CD4-positive, alpha-beta T cell treated with Interleukin-1 beta for 1 hour (primary cell): ENCODE results near the gene ARHGAP22.

Experiments
- DNase-seq, 2 donors: peaks; one replicate each; pipeline ENCODE4 v3.0.0-alpha.2; 2020 to 2022

Gene ARHGAP22

DNA sequence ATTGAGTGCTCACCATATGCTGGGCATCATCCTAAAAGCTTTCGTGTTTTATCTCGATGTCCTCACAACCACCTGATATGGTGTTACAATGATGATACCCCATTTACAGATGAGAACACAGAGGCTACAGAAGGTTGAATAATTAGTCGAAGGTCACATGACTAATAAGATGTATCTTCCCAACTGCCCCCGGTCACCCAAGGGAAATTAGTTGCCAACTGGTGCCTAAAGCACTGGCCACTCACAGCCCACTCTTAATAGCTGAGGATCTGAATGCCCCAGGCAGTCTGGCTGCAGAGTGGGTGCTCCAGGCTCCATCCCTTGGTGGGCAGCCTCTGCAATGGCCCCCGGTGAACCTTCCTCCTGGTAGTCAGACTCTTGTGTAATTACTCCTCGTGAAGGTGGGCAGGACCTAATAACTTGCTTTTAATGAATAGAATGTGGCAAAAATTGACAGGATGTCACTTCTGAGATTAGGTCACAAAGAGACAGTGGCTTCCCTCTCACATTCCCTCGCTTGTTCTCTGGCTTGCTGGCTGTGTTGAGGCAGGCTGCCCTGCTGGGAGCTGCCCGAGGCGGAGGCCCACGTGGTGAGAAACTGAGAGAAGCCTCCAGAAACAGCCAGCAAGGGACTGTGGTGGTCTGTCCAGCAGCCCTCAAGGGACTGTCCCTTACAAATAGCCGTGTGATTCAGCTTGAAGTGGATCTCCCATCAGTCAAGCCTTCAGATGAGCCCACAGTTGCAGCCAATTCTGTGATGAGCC lies 109.4 kb downstream of the ARHGAP22 start:
- DNase-seq, result no peak

GRCh38 chr10:48494611-48495010 lies 110.3 kb downstream of the ARHGAP22 start:
- no peak for DNase-seq

DNA sequence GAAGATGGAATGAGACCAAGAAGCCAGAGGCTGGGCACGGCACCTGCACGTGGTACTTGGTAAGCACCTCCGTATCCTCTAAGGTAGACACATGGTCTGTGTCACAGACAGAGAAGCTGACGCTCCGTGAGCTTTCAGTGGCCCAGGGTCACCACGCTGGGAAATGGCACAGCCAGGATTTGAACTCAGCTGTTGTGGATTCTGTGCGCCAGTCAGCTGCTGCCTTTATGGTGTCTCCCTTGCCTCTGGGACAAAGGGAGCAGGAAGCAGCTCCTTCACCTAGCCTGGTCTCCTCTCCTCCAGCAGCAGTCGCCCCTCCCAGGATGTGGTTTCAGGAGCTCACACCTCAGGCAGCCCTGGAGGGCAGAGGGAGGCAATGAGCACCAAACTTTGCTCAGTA lies 110.8 kb downstream of the ARHGAP22 start:
- DNase-seq, result no peak

GRCh38 chr10:48493083-48493871 lies 111.6 kb downstream of the ARHGAP22 start:
- peak in 1 of 2 donors; percentile 39 for DNase-seq

DNA sequence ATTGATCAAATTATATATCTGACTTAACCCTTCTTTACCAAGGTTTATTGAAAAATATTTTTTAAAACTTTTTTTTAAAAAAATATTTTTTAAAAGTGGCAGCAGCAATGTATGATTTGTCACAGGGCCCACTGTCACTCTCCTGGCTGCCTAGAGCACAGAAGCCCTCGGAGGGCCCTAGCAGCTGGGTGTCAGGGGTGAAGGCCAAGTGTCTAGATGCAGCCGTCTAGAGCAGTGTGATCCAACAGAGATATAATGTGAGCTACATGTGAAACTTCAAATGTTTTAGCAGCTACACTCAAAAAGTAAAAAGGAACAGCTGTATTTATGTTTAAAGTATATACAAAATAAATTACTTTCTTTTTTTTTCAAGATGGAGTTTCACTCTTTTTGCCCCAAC lies 112.7 kb downstream of the ARHGAP22 start:
- DNase-seq, result no peak

DNA sequence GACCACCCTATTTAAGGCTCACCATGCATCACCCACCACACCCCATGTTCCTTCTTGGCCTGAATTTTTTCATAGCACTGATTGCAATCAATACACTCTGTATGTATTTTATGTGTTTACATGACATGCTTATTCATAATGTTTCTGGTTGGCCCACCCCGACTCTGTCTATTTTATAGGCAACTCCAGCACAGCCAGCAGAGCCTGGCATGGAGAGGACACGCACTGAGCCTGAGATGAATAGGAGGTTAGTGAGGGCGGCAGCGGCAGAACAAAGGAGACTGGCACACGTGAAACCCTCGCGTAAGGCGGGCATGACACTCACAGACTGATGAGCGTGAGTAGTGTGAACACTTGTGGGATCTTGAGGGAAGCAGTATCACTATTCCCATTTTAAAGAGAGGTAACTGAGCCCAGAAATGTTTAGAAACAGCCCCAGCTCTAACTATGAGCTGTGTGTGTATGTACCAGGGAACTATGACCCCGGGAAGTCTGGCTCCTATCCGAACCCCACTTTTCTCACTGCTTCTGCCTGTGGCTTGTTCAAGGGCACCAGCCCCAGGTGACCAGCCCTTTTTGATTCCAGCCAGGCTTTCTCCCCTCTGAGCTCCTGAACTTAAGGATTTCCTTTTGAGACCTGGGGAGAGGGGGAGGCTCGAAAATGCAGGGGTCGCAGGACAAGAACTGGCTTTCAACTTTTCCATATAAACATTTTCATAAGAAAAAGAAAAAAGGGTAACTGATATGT lies 113.3 kb downstream of the ARHGAP22 start:
- DNase-seq, result no peak

- no peak for DNase-seq
Observed at GRCh38 chr10:48490946-48491345, 113.9 kb downstream of the ARHGAP22 start.

DNA sequence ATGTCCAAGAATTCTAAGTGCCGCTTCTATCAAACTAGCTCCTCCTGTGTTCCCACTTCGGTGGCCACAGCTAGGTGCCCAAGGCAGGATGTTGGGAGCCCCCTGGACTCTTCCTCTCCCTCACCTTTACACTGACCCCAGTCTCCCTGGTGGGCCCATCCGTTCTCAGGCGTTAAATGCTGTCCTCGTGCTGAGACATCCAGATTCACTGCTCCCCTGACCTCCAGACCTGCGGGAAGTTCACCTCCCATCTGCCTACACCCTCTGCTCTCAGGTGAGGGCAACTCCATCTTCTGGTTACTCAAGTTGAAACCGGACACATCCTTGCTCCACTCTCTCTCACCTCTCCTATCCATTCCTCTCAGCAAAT lies 114.3 kb downstream of the ARHGAP22 start:
- DNase-seq, result no peak

GRCh38 chr10:48489099-48489498 lies 115.8 kb downstream of the ARHGAP22 start:
- DNase-seq, result no peak

DNA sequence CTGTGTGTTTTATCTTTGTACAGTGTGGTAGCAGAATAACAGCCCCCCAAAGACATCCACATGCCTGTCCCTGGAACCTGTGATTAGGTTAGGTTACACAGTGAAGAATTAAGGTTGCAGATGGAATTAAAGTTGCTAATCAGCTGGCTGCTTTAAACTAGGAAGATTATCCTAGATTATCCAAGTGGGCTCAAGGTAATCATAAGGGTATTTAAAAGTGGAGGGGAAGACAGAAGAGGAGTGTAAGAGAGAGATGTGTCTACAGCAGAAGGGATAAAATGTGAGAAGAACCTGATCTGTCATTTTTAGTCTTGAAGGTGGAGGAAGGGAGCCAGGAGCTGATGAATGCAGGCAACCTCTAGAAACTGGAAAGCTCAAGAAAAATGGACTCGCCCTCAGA lies 117.6 kb downstream of the ARHGAP22 start:
- DNase-seq, result no peak

GRCh38 chr10:48485711-48486110 lies 119.2 kb downstream of the ARHGAP22 start:
- no peak for DNase-seq

GRCh38 chr10:48484911-48485310 lies 120.0 kb downstream of the ARHGAP22 start:
- DNase-seq, result no peak

DNA sequence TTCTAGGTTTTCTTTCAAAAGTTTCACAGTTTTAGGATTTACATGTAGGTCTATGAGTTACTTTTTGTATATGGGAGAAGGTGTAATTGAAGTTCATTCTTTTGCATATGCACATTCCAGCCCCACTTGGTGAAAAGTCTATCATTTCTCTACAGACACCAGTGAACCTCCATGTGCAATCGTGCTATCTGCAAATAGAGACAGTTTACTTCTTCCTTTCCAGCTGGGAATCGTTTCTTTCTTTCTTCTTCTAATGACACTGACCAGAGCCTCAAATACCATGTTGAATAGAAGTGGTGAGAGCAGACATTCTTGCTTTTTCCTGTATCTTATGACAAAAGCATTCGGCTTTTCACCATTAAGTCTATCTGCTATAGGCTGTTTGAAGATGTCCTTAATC lies 122.7 kb downstream of the ARHGAP22 start:
- DNase-seq, result no peak

- no peak for DNase-seq
Observed at GRCh38 chr10:48481385-48481784, 123.5 kb downstream of the ARHGAP22 start.

- DNase-seq, result no peak
Observed at GRCh38 chr10:48480397-48481374, 124.2 kb downstream of the ARHGAP22 start.

DNA sequence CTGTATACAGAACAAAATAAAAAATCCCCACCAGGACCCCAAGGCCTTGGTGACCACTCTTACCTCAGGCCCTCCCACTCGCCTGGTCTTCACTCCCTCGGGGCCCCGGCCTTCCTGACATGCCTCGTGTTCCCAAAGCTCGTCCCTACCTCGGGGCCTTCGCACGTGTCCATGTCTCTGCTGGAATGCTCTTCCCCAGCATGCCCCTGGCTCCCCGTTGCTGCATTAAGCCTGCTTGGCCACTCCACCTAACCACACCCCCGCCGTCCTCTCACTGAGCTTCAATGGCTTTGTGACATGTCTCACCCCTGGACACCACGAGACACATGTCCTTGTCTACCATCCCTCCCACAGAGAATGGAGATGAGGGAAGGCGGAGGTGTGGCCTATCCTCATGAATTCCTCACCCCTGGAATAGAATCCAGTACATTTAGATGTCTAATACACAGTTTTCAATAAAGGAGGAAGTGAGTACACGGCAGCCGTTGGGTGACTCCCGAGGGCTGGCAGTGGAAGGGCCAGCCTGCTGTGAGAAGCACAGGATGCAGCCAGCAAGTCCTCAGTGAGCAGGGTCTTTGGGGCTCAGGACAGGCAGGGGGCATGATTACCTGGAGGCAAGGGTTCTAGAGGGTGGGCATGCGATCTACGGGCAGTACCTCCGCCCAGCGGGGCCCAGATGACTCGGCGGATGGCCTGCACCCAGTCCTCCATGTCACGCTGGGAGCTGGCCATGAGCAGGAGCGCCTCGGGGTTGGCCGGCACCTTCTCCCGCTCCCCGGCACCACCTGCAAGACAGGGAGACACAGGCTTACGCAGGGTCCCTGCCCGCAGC lies 125.7 kb downstream of the ARHGAP22 start:
- no peak for DNase-seq

DNA sequence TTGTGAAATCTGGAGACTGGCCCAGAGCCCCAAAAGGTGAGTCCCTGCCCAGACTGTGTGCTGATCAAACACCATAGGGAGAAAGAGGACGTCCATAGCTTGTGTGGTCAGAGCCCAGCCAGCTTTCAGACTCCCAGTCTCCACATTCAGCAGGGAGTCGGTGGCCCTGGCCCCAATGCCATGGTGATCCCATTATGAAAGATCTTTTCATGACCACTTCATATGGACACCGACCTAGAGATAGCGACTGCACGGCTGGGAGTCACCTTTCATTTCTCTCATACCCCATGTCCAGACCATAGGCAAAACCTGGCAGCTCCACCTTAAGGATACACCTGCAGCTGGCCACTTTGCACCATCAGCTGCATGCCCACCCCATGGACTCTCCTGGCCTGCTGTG lies 126.4 kb downstream of the ARHGAP22 start:
- DNase-seq, result no peak

DNA sequence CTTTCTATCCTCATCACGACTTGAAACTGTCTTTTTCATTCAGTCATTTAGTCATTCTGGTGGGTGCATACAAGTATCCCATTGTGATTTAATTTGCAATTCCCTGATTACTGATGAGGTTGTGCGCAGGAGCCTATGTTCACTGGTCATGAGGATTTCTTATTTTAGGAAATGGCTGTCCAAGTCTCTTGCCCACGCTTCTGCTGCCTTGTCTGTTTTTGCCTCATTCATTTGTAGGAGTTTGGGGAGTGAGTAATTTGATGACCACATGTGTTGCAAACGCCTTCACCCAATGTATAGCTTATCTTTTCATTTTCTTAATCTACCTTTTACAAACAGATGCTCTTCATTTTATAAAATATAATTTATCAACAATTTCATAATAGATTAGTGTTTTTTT lies 127.3 kb downstream of the ARHGAP22 start:
- no peak for DNase-seq

- no peak for DNase-seq
Observed at GRCh38 chr10:48477141-48477540, 127.7 kb downstream of the ARHGAP22 start.

DNA sequence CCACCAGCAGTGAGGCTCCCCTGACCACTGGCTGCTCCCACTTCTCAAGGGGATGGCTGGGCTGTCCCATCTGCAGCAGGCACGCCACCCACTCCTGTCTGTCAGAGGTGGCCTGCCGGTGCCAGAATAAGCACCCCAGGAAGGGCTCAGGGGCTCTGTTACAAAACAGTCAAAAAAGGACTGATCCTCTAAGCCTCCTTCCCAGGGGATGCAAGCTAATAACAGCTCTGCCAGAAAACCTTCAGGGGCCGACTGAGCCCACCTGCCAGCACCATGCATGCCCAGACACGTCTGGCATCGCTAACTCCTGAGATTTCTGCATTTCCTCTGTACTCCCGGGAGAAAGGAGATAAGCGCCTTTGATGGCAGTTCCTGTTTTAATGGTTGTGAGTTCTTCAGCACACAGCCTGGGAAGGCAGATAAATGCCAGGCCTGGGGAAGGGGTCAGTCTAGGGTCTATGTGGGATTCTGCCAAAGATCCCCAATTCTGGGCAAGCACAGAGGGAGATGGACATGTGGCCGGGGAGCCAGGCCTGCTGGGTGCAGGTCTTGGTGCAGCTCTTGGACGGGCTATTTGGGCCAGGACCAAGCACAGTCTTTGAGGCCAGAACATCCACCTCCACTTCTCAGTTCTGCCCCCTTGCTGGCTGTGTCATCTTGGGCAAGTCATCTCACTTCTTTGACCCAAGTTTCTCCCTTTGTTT lies 128.4 kb downstream of the ARHGAP22 start:
- DNase-seq, result no peak

DNA sequence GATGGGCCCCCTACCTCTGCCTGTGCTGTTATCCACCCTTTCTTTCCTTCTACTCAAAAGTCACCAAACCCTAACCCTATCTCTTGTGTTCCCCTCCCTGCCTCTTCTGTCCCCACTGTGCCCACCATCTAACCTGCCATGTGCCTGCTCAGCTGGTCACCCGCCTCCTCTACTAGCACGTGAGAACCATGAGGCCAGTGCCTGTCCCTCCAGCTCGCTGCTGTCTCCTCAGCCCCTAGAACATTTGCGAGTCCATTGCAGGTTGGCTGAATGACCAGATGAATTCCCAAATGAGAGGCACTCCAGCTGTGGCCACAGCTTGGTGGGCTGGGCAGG lies 129.0 kb downstream of the ARHGAP22 start:
- no peak for DNase-seq
